Suprapubic skin (tissue), 4 donors: ENCODE measurements around the gene GGCX. TPM values are rescaled to one million over a fixed set of nuclear protein-coding genes. Genes with fewer than 3 reads are reported as not detected.
A peak's percentile ranks its signal among the peaks of the same experiment; 100 is the strongest.

ENCODE experiments used
- DNase-seq, 2 donors: peaks; one replicate each; pipeline ENCODE4 v3.0.0-alpha.2; 2019; ENCODE audit warnings: low spot score in 2 of 2
- H3K27ac ChIP-seq: fragments of 200-600 bp; sonication (generic); one replicate; pipeline ENCODE4 v1.5.1; 2019
- H3K27me3 ChIP-seq: fragments of 200-600 bp; sonication (generic); one replicate; pipeline ENCODE4 v1.5.1; 2019
- H3K36me3 ChIP-seq: fragments of 200-600 bp; sonication (generic); one replicate; pipeline ENCODE4 v1.5.1; 2019
- H3K4me1 ChIP-seq: fragments of 200-600 bp; sonication (generic); one replicate; pipeline ENCODE4 v1.5.1; 2019
- H3K4me3 ChIP-seq: fragments of 200-600 bp; sonication (generic); one replicate; pipeline ENCODE4 v1.5.1; 2019; ENCODE audit warnings: mild to moderate bottlenecking
- H3K9me3 ChIP-seq: fragments of 200-600 bp; sonication (generic); one replicate; pipeline ENCODE4 v1.5.1; 2019
- CTCF ChIP-seq, 2 donors: fragments of 200-600 bp in 1 of 2; fragments of 450-650 bp in 1 of 2; sonication (generic) in 1 of 2; IDR thresholded peaks; one replicate each; pipeline ENCODE4 v1.5.1; 2016 to 2019; ENCODE audit warnings: antibody characterized with exemption in 2 of 2, mild to moderate bottlenecking in 1 of 2, moderate library complexity in 1 of 2
- EP300 ChIP-seq: sonication (generic); formaldehyde crosslinking; IDR thresholded peaks from one replicate; pipeline ENCODE4 v1.6.1; 2017; ENCODE audit warnings: antibody characterized with exemption
- POLR2A ChIP-seq, 2 donors: fragments of 450-650 bp; IDR thresholded peaks; one replicate each; pipeline ENCODE4 v1.6.1; 2017; ENCODE audit warnings: antibody characterized with exemption in 2 of 2, mild to moderate bottlenecking in 2 of 2, moderate library complexity in 2 of 2
- POLR2AphosphoS5 ChIP-seq, 3 donors: sonication (generic); formaldehyde crosslinking; IDR thresholded peaks; one replicate each; pipeline ENCODE4 v1.6.1; 2017; ENCODE audit warnings: antibody characterized with exemption in 3 of 3
- WGBS: methylation state at CpG from one replicate; pipeline ENCODE4 v1.1.5; 2018; 5-methylcytosine and 5-hydroxymethylcytosine counted together
- total RNA-seq, 4 donors: library from RNA; depleted of rRNA; stranded (reverse); fragments of >200 nt; gene quantifications; one replicate each; pipeline ENCODE4 v1.1.0, GENCODE V29; 2016

The GGCX gene
- 10 to 100 TPM; 23.2 to 38.9 (median 27.7) TPM for total RNA-seq

- peak; percentile 97 for DNase-seq
- no peaks in the 10 kb centered on the region for H3K9me3 ChIP-seq
- peak within 1 kb of the TSS; percentile 86 for H3K4me3 ChIP-seq
- TF ChIP-seq CTCF (IDR thresholded peaks at IDR 0.05): peak in 1 of 2 donors; percentile 17
- TF ChIP-seq POLR2AphosphoS5 (IDR thresholded peaks at IDR 0.05): peak in 1 of 3 donors; percentile 53
- peak in 1 of 2 donors; percentile 75 for TF ChIP-seq POLR2A (IDR thresholded peaks at IDR 0.05)
- no peak for TF ChIP-seq EP300
- WGBS: 6% methylated on average over 27 of the region's 64 CpGs
- H3K27me3 ChIP-seq: no peaks in the 10 kb centered on the region
- H3K27ac ChIP-seq: peak within 1 kb of the TSS; percentile 69
- H3K4me1 ChIP-seq: peaks cover 22% of the 10 kb centered on the region
- H3K36me3 ChIP-seq: peaks cover 19% of the 10 kb centered on the region
These were observed at the start of gene GGCX for GRCh38 chr2:85561280-85562212. Gene GGCX, minus strand, starts transcription at chr2:85561493. Its CDS starts 65 bp downstream, at chr2:85561428.

DNA sequence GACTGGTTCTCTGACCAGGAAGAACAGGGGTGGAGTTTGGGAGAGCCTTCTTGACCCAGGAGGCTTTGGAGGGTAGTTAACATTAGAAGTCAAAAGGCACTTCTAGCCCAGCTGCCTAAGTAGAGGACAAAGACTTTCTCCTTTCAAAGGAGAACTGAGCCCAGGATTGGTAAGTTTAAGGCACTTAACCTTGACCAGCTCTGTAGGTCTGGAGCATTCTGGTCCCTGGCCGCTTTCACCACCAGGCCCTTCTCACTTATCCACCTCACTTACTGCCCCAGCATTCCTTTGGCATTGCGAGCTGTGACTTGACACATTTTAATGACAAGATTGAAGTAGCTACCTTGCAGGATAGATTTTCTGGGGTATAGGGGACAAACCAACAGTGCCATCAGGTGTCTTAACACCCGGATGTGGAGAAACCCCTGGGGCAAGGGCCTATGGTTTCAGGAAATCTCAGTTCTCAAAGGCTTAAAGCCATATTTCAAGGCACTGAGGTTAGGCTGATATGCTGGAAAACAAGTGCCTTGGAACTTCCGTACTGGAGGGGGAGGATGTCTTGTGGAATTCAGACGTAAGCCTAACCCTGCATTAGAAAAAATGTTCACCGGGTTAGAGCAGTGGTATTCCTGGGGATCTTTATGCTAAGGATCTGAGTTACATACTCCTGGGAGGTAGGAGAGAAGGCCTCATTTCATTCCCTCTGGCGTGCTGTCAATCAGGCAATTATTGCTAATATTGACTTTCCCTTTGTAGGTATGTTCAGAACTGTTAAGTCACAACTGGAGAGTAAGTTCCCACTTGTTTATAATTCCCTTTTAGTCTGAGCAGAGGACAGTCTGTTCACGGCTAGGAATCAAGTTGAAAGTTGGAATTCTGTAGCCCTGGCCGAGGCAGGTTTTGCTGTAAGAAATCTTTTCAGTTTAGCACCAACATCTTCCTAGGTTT, 46.2 kb upstream of the GGCX start:
- DNase-seq: no peak
- H3K27ac ChIP-seq: peak overlapping the region; percentile 11
- no peaks in the 10 kb centered on the region for H3K27me3 ChIP-seq
- H3K9me3 ChIP-seq: no peaks in the 10 kb centered on the region
- WGBS: 77% methylated on average over 9 of the region's 9 CpGs
- no peak overlapping the region for H3K4me3 ChIP-seq
- peaks cover 68% of the 10 kb centered on the region for H3K4me1 ChIP-seq
- peaks cover 26% of the 10 kb centered on the region for H3K36me3 ChIP-seq
- no peak for TF ChIP-seq EP300
- TF ChIP-seq CTCF (IDR thresholded peaks at IDR 0.05): no peak
- no peak for TF ChIP-seq POLR2AphosphoS5 (IDR thresholded peaks at IDR 0.05)

GRCh38 chr2:85606116-85606455, 44.8 kb upstream of the GGCX start:
- no peak overlapping the region for H3K4me3 ChIP-seq
- WGBS: 75% methylated on average over 7 of the region's 7 CpGs

GRCh38 chr2:85605406-85606115, 44.3 kb upstream of the GGCX start:
- TF ChIP-seq CTCF (IDR thresholded peaks at IDR 0.05) (no peak), EP300 (no peak), POLR2AphosphoS5 (IDR thresholded peaks at IDR 0.05) (no peak)
- Histone ChIP-seq H3K4me1 (peaks cover 73% of the 10 kb centered on the region), H3K27ac (peak overlapping the region; percentile 91), H3K9me3 (no peaks in the 10 kb centered on the region), H3K27me3 (no peaks in the 10 kb centered on the region), H3K36me3 (peaks cover 34% of the 10 kb centered on the region), H3K4me3 (no peak overlapping the region)
- DNase-seq: no peak
- WGBS: 40% methylated on average over 4 of the region's 4 CpGs

More at GRCh38 chr2:85606116-85606455, 44.8 kb upstream of the GGCX start:
- peaks cover 28% of the 10 kb centered on the region for H3K36me3 ChIP-seq
- H3K4me1 ChIP-seq: peaks cover 71% of the 10 kb centered on the region
- no peaks in the 10 kb centered on the region for H3K27me3 ChIP-seq
- no peaks in the 10 kb centered on the region for H3K9me3 ChIP-seq
- peak overlapping the region; percentile 12 for H3K27ac ChIP-seq
- DNase-seq: no peak
- TF ChIP-seq POLR2AphosphoS5 (IDR thresholded peaks at IDR 0.05) (no peak), POLR2A (IDR thresholded peaks at IDR 0.05) (no peak), CTCF (IDR thresholded peaks at IDR 0.05) (no peak), EP300 (no peak)
